Measurements from ENCODE around the gene NALCN. TPM values are rescaled to one million over a fixed set of nuclear protein-coding genes. Genes with fewer than 3 reads are reported as not detected.

The NALCN gene
- total and polyA plus RNA-seq, 10 of the 15 experiments (the other 5 are each of a cell fraction or from before 2014, with no cell fraction given) = under 0.01 TPM; not detected in 9

GRCh38 chr13:101202590-101202989 is 213.7 kb downstream of the NALCN start (continued):
- no peak for TF ChIP-seq ZBTB40 (IDR thresholded peaks at IDR 0.05; ENCODE audit: borderline replicate concordance)
- no peak for TF ChIP-seq E2F4 (IDR thresholded peaks at IDR 0.05; ENCODE audit: low read depth, low read length)
- no peak for TF ChIP-seq CHD2 (IDR thresholded peaks at IDR 0.05; ENCODE audit: borderline replicate concordance, low read depth, low read length)
- no peak for TF ChIP-seq ZBTB4 (CRISPR knock-in tag; IDR thresholded peaks at IDR 0.05)
